ENCODE results near the gene ZMYND8. TPM values are rescaled to one million over a fixed set of nuclear protein-coding genes. Genes with fewer than 3 reads are reported as not detected.

ZMYND8 gene
- total and polyA plus RNA-seq, 2 of the 8 experiments (the other 6 are each of a cell fraction or from before 2014, with no cell fraction given): 50.5 to 163 TPM

DNA sequence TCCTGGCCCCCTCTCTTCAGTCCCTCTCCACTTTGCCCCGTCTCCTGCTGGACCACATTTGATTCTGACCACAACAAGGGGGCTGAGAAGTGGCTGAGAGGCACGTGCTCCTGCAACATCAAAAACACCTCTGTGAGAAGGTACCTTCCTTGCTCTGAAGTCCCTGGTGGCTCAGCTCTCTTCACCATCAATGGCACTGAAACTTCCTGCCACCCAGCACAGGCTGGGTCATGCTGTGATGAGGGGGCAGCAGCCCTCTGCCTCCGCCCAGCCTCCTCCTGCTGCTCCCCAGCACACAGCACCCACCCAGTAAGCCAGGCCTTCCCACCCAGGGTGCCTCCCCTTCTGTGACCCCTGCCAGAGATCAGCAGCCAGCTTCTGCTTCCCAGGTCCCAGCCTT lies 10.3 kb downstream of the ZMYND8 start:
- Histone ChIP-seq H3K14ac (ENCODE audit: insufficient read length) (no peak overlapping the region), H3K79me1 (ENCODE audit: low read depth, low read length) (peaks cover 10% of the 10 kb centered on the region), H3K79me2 (ENCODE audit: control insufficient read depth in 1 of 2, insufficient read depth in 2 of 2, low read length in 2 of 2) (peaks cover 47 to 97% of the 10 kb centered on the region in 2 experiments), H2BK15ac (ENCODE audit: low read length) (no peak overlapping the region), H2AK5ac (ENCODE audit: low read depth, low read length) (peak overlapping the region; percentile 32; the same call in 1 of the 2 replicates), H2BK12ac (ENCODE audit: low read depth, low read length) (0 out of 2 replicates have a peak overlapping the region, but pooled peaks have one; percentile 61), H3K27ac (ENCODE audit: low read depth, low read length) (peak overlapping the region; percentile 47), H3K4me2 (ENCODE audit: insufficient read depth in 1 of 2, low read depth in 2 of 2, low read length in 2 of 2) (no peak overlapping the region), H2BK20ac (ENCODE audit: low read length) (no peak overlapping the region; the same call in 1 of the 2 replicates), H3K18ac (ENCODE audit: extremely low read depth, low read length) (peak overlapping the region; percentile 88), H3K56ac (replicated peaks; ENCODE audit: insufficient read length, low read depth, low read length) (no peak overlapping the region), H4K8ac (ENCODE audit: extremely low read depth, insufficient read depth, low read length) (peak overlapping the region; percentile 72; the same call in 1 of the 2 replicates), H2AFZ (ENCODE audit: low read length) (no peak overlapping the region), H3K4me3 (ENCODE audit: extremely low read depth in 1 of 4, insufficient read depth in 2 of 4, low read depth in 3 of 4, low read length in 4 of 4) (no peak overlapping the region), H4K91ac (replicated peaks; ENCODE audit: insufficient read length, low read length) (peak overlapping the region; percentile 72), H3K9me3 (ENCODE audit: insufficient read depth in 2 of 2, low read depth in 1 of 2, low read length in 1 of 2) (no peaks in the 10 kb centered on the region), H3K9ac (replicated peaks in 1 of 4; ENCODE audit: extremely low read depth in 1 of 4, low read depth in 3 of 4, low read length in 3 of 4) (no peak overlapping the region), H2BK120ac (replicated peaks; ENCODE audit: low read depth, low read length) (no peak overlapping the region), H4K5ac (ENCODE audit: insufficient read length, low read depth, low read length) (peak overlapping the region; percentile 1), H3K23me2 (ENCODE audit: low read depth, low read length) (no peaks in the 10 kb centered on the region), H3K23ac (ENCODE audit: insufficient read length) (no peak overlapping the region), H4K20me1 (replicated peaks in 1 of 2; ENCODE audit: control insufficient read depth in 1 of 2, insufficient read depth in 2 of 2, low read length in 2 of 2) (no peaks in the 10 kb centered on the region), H3K27me3 (replicated peaks in 1 of 4; ENCODE audit: control insufficient read depth in 3 of 4, extremely low read depth in 1 of 4, insufficient read depth in 3 of 4, low read length in 3 of 4) (no peaks in the 10 kb centered on the region), H2BK5ac (ENCODE audit: low read depth, low read length) (peak overlapping the region; percentile 91), H3K4ac (replicated peaks; ENCODE audit: insufficient read length, low read depth, low read length) (no peak overlapping the region), H3K4me1 (replicated peaks in 1 of 4; ENCODE audit: control insufficient read depth in 3 of 4, insufficient read depth in 4 of 4, low read length in 3 of 4) (peaks cover 25 to 50% (median 30%) of the 10 kb centered on the region in 4 experiments), H3K36me3 (ENCODE audit: control insufficient read depth in 2 of 4, insufficient read depth in 4 of 4, low read length in 3 of 4) (peaks cover 0 to 32% (median 0%) of the 10 kb centered on the region in 4 experiments; a peak in 4 of 8 replicates)
- WGBS, 2 experiments (ENCODE audit: extremely low coverage in 1 of 2, insufficient coverage in 1 of 2, insufficient read length in 1 of 2, insufficient replicate concordance in 2 of 2, low coverage in 1 of 2, low lambda C conversion rate in 2 of 2, missing lambda C conversion rate in 1 of 2): 88% methylated on average over 3 of the region's 3 CpGs; no CpG with 5 or more reads in 1 of the 2 experiments
- no peak for DNase-seq (ENCODE audit: low read depth in 1 of 2, low spot score in 2 of 2)
- CTCF ChIA-PET (ENCODE audit: partially characterized antibody): interaction anchor here (0.7 to 4.4 kb wide), 4 partner anchors 8 to 143 kb away, joined by 3 to 19 read pairs (median 4); no protein-coding TSS in a partner anchor
- POLR2A ChIA-PET (ENCODE audit: partially characterized antibody): interaction anchor here (1.0 to 42.1 kb wide), 3 partner anchors 11 to 29 kb away, joined by 3 to 1191 read pairs (median 423); partner anchors contain the start of gene ZMYND8
- no peak for FAIRE-seq
- TF ChIP-seq POLR2AphosphoS5 (IDR thresholded peaks at IDR 0.05; ENCODE audit: low read depth, low read length) (no peak), POLR2A (IDR thresholded peaks at IDR 0.05; ENCODE audit: control extremely low read depth in 1 of 2, low read depth in 2 of 2, low read length in 2 of 2) (0 out of 3 replicates have a peak, but pooled peaks of 1 of the 2 experiments have one; percentile 27), KDM1A (IDR thresholded peaks at IDR 0.05; ENCODE audit: borderline replicate concordance, low read length) (no peak), SAP30 (IDR thresholded peaks at IDR 0.05; ENCODE audit: insufficient read depth, insufficient replicate concordance, low read length) (no peak)

All from H1 (cell line).